Osteocyte (in vitro differentiated cells): ENCODE data around the gene PKD2. TPM values are rescaled to one million over a fixed set of nuclear protein-coding genes. Genes with fewer than 3 reads are reported as not detected.

Experiments
- DNase-seq: peaks from one replicate; pipeline ENCODE4 v3.0.0; 2021; ENCODE audit warnings: mixed read lengths; ENCODE audit not compliant: unreplicated experiment; ENCODE audit errors: extremely low spot score
- H3K27ac Mint-ChIP-seq: one replicate; pipeline ENCODE4 v1.8.0; 2021; ENCODE audit warnings: mild to moderate bottlenecking, mixed read lengths; ENCODE audit not compliant: unreplicated experiment
- H3K27me3 Mint-ChIP-seq: one replicate; pipeline ENCODE4 v1.8.0; 2021; ENCODE audit warnings: mixed read lengths; ENCODE audit not compliant: unreplicated experiment
- H3K36me3 Mint-ChIP-seq: one replicate; pipeline ENCODE4 v1.8.0; 2021; ENCODE audit warnings: mixed read lengths; ENCODE audit not compliant: unreplicated experiment
- H3K4me1 Mint-ChIP-seq: one replicate; pipeline ENCODE4 v1.8.0; 2021; ENCODE audit warnings: mixed read lengths; ENCODE audit not compliant: unreplicated experiment
- H3K4me3 Mint-ChIP-seq: one replicate; pipeline ENCODE4 v1.8.0; 2021; ENCODE audit warnings: mild to moderate bottlenecking, moderate library complexity, mixed read lengths; ENCODE audit not compliant: unreplicated experiment
- H3K9me3 Mint-ChIP-seq: one replicate; pipeline ENCODE4 v1.8.0; 2021; ENCODE audit warnings: mixed read lengths; ENCODE audit not compliant: unreplicated experiment
- total RNA-seq: library from RNA; stranded (reverse); gene quantifications from 2 replicates; pipeline ENCODE4 v1.2.1, GENCODE V29; 2021
- TF ChIP-seq, protein P1 (sequence below): fragments of 200-600 bp; sonication (generic); IDR thresholded peaks from 2 replicates; pipeline ENCODE4 v1.5.0; 2021; ENCODE audit warnings: antibody characterized with exemption, mild to moderate bottlenecking, moderate library complexity

Gene PKD2
- total RNA-seq, 1 donor from 2014 or later, result 54.7 TPM

DNA sequence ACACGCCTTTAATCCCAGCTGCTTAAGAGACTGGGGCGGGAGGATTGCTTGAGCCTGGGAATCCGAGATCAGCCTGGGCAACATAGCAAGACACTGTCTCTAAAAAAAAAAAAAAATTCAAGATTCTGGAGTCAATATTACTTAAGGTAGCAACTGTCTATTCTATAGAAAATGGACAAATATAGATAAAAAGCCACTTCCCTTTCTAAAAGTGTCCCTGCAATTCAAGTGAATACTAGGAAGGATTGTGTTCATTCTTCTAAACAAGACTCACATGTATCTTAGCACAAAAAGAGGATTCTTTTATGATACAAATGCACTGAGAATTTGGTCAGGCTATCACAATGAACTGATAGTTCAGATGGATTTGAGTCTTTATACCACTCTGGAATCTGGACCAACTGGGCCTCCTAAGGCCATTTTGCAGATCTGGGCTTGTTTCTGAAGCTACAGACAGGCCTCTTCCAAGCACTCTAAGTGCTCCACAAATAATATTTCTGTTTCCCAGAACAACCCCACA lies 7.0 kb downstream of the PKD2 start:
- DNase-seq, result no peak
- H3K4me3 Mint-ChIP-seq, result no peak overlapping the region
- H3K36me3 Mint-ChIP-seq, result no peaks in the 10 kb centered on the region
- H3K27ac Mint-ChIP-seq, result no peak overlapping the region
- H3K9me3 Mint-ChIP-seq, result no peaks in the 10 kb centered on the region
- peaks cover 62% of the 10 kb centered on the region for H3K4me1 Mint-ChIP-seq
- no peaks in the 10 kb centered on the region for H3K27me3 Mint-ChIP-seq
- TF ChIP-seq, protein P1, sequence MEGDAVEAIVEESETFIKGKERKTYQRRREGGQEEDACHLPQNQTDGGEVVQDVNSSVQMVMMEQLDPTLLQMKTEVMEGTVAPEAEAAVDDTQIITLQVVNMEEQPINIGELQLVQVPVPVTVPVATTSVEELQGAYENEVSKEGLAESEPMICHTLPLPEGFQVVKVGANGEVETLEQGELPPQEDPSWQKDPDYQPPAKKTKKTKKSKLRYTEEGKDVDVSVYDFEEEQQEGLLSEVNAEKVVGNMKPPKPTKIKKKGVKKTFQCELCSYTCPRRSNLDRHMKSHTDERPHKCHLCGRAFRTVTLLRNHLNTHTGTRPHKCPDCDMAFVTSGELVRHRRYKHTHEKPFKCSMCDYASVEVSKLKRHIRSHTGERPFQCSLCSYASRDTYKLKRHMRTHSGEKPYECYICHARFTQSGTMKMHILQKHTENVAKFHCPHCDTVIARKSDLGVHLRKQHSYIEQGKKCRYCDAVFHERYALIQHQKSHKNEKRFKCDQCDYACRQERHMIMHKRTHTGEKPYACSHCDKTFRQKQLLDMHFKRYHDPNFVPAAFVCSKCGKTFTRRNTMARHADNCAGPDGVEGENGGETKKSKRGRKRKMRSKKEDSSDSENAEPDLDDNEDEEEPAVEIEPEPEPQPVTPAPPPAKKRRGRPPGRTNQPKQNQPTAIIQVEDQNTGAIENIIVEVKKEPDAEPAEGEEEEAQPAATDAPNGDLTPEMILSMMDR, result no peak

DNA sequence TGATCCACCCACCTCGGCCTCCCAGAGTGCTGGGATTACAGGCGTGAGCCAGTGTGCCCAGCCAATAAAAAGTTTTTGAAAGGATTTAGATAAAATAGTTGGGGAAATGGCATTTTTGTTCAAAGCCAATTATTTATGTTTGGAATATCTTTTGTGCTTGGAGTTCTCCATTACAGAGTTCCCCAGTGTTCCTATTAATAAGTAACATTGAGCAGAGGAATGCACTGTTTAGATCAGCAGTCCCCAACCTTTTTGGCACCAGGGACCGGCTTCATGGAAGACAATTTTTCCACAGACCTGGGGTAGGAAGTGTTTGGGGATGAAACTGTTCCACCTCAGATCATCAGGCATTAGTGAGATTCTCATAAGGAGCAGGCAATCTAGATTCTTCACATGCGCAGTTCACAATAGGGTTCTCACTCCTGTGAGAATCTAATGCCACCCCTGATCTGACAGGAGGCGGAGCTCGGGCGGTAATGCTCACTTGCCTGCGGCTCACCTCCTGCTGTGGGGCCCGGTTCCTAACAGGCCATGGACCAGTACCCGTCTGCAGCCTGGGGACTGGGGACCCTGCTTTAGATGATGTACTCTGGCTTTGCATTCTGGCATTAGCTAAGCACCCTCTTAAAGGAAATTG lies 8.3 kb downstream of the PKD2 start:
- Mint-ChIP-seq H3K27ac (peak overlapping the region; percentile 77), H3K4me3 (no peak overlapping the region), H3K4me1 (peaks cover 58% of the 10 kb centered on the region), H3K36me3 (peaks cover 4% of the 10 kb centered on the region), H3K27me3 (no peaks in the 10 kb centered on the region), H3K9me3 (no peaks in the 10 kb centered on the region)
- TF ChIP-seq, protein P1, result no peak
- no peak for DNase-seq

DNA sequence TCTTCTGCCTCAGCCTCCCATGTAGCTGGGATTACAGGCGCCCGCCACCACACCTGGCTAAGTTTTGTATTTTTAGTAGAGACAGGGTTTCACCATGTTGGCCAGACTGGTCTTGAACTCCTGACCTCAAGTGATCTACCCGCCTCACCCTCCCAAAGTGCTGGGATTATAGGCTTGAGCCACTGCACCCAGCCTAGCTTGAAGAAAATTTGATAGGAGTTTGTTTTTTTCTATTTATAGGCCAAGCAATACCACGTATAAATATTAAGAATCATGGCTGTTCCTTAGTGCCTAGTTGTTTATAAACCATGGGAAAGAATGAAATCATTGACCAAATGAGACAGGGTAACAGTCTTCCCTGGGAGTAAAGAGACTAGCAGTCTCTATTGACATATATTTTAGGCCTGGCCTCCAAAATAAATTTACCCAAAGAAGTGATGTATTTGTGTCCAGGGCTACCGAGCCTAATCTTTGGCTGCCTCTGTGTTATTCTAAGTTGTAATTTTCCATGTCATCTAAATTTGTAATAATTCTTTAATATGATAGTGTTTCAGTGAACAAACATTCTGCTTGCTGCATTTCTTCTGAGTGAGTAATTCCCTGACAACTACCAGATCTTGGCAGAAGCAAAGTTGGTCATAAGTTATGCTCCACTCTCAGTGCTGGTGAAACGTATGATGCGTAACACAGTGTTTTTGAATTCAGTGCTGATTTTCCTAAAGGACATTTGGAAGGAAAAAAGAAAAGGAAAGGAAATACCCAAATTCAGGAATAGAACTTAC lies 10.3 kb downstream of the PKD2 start:
- H3K4me3 Mint-ChIP-seq, result no peak overlapping the region
- no peaks in the 10 kb centered on the region for H3K9me3 Mint-ChIP-seq
- H3K27me3 Mint-ChIP-seq, result no peaks in the 10 kb centered on the region
- no peak for DNase-seq
- H3K27ac Mint-ChIP-seq, result peak overlapping the region; percentile 77
- H3K36me3 Mint-ChIP-seq, result peaks cover 16% of the 10 kb centered on the region
- H3K4me1 Mint-ChIP-seq, result peaks cover 44% of the 10 kb centered on the region
- TF ChIP-seq, protein P1, result no peak

DNA sequence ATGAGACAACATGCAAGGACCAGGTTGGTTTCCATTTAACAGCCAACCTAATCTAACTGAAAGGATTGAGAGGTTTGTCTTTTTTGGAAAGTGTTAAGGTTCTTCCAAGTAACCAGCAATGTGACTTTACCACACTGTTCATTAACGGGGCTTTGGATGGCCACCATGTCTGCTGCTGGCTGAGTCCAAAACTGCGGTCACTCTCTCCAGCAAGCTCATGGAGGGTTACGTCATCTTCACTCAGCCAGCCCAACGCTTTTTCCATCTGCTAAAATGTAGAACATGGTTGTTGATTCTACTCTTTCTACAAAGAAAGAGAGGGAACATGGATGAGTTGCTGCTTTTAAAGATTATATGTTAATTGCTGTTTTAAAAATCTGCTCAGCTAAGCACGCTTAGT lies 11.0 kb downstream of the PKD2 start:
- no peak overlapping the region for H3K4me3 Mint-ChIP-seq
- H3K4me1 Mint-ChIP-seq, result peaks cover 41% of the 10 kb centered on the region
- TF ChIP-seq, protein P1, result no peak
- no peak for DNase-seq
- no peaks in the 10 kb centered on the region for H3K27me3 Mint-ChIP-seq
- H3K9me3 Mint-ChIP-seq, result no peaks in the 10 kb centered on the region
- peaks cover 16% of the 10 kb centered on the region for H3K36me3 Mint-ChIP-seq
- peak overlapping the region; percentile 77 for H3K27ac Mint-ChIP-seq

DNA sequence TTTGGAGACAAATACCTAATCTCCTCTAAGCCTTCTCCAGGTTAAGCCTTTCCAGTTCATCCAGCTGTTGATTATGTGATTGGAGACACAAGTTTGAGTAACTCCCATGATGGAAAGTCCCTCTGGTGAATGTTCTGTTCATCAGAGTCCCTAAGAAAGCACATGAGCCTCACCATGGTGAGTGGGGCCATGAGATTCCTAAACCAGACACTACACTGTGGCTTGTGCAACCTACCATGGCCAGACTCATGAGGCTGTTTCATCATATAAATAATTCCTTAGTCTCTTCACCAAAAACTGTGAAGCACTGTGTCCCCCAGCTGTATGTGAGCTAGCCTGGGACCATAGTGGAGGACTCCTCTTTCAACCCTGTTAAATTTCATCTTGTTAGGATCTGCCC lies 14.4 kb downstream of the PKD2 start:
- H3K27ac Mint-ChIP-seq, result no peak overlapping the region
- DNase-seq, result no peak
- H3K36me3 Mint-ChIP-seq, result peaks cover 34% of the 10 kb centered on the region
- peaks cover 9% of the 10 kb centered on the region for H3K9me3 Mint-ChIP-seq
- TF ChIP-seq, protein P1, result no peak
- H3K4me1 Mint-ChIP-seq, result peaks cover 25% of the 10 kb centered on the region
- H3K27me3 Mint-ChIP-seq, result no peaks in the 10 kb centered on the region
- H3K4me3 Mint-ChIP-seq, result no peak overlapping the region
